Lung (tissue), 12 donors: ENCODE results near the gene B4GAT1. TPM values are rescaled to one million over a fixed set of nuclear protein-coding genes. Genes with fewer than 3 reads are reported as not detected.
"Not testable (repeated sequence)": the region's sequence is repeated elsewhere in the genome, so short reads cannot be mapped to it uniquely, and the experiment has no call there.

Source experiments
- ATAC-seq: fragments of 200-7000 bp; cut with Tn5 transposase; one replicate; pipeline ENCODE4 v1.9.1; 2020; ENCODE audit warnings: moderate number of reproducible peaks; ENCODE audit not compliant: insufficient read depth, low FRiP score
- DNase-seq, 3 donors: peaks; one replicate each; pipeline ENCODE4 v3.0.0-alpha.2; 2013 to 2017
- H3K27ac ChIP-seq, 2 donors: one replicate each; pipeline ENCODE4 v1.5.1; 2013; ENCODE audit warnings: mild to moderate bottlenecking in 2 of 2, moderate library complexity in 2 of 2, control low read depth in 1 of 2, inconsistent platforms in 1 of 2, low read depth in 1 of 2, low read length in 1 of 2
- H3K27me3 ChIP-seq, 3 donors: one replicate each; pipeline ENCODE4 v1.5.1; 2013; ENCODE audit warnings: low read length in 2 of 3; ENCODE audit not compliant: control insufficient read depth in 3 of 3, insufficient read depth in 3 of 3
- H3K36me3 ChIP-seq, 4 donors: one replicate each; pipeline ENCODE4 v1.5.1; 2013; ENCODE audit warnings: low read length in 4 of 4, mild to moderate bottlenecking in 1 of 4, moderate library complexity in 1 of 4; ENCODE audit not compliant: control insufficient read depth in 4 of 4, insufficient read depth in 4 of 4
- H3K4me1 ChIP-seq, 5 donors: one replicate each; pipeline ENCODE4 v1.5.1; 2013; ENCODE audit warnings: low read length in 5 of 5, mild to moderate bottlenecking in 2 of 5, moderate library complexity in 1 of 5; ENCODE audit not compliant: control insufficient read depth in 5 of 5, insufficient read depth in 5 of 5
- H3K4me3 ChIP-seq: one replicate; pipeline ENCODE4 v1.5.1; 2013; ENCODE audit warnings: mild to moderate bottlenecking, control low read depth, moderate library complexity
- H3K9ac ChIP-seq, 2 donors: one replicate each; pipeline ENCODE4 v1.5.1; 2013; ENCODE audit warnings: low read length in 2 of 2, control low read depth in 1 of 2; ENCODE audit not compliant: insufficient read depth in 1 of 2
- H3K9me3 ChIP-seq, 4 donors: one replicate each; pipeline ENCODE4 v1.5.1; 2013; ENCODE audit warnings: low read length in 3 of 4, mild to moderate bottlenecking in 1 of 4, moderate library complexity in 1 of 4; ENCODE audit not compliant: control insufficient read depth in 4 of 4, insufficient read depth in 3 of 4
- WGBS, 2 donors: extraction: QIAGEN DNeasy Blood & Tissue Kit; methylation state at CpG; one replicate each; pipeline ENCODE4 v1.1.7; 2013; 5-methylcytosine and 5-hydroxymethylcytosine counted together
- polyA plus RNA-seq, 2 donors: library from polyadenylated mRNA; stranded (reverse); fragments of 200-250 nt; gene quantifications; one replicate each; pipeline ENCODE4 v1.2.1, GENCODE V29; 2013
- total RNA-seq, 2 donors: library from RNA; depleted of rRNA in 1 of 2; stranded (reverse); fragments of >200 nt in 1 of 2; gene quantifications; one replicate each; pipeline ENCODE4 v1.2.1, GENCODE V29; 2014 to 2021
- TF ChIP-seq, protein P1 (sequence below): IDR thresholded peaks from 2 replicates; pipeline ENCODE4 v1.5.1; 2012; ENCODE audit warnings: mild to moderate bottlenecking; ENCODE audit errors: control extremely low read depth, extremely low read depth
- donor health status: control.
- donor health status: control.
- donor health status: Bipolar disorder and iron deficiency.
- donor health status: healthy.
- donor health status: DM: yes; HTN: yes; CAD: no.

The B4GAT1 gene
- total and polyA plus RNA-seq, 4 donors, result 18.2 to 28.0 (median 24.0) TPM

GRCh38 chr11:66312549-66313320 is 34.7 kb downstream of the B4GAT1 start:
- peaks cover 0 to 3% (median 0%) of the 10 kb centered on the region in 4 donors for H3K36me3 ChIP-seq
- TF ChIP-seq, protein P1, sequence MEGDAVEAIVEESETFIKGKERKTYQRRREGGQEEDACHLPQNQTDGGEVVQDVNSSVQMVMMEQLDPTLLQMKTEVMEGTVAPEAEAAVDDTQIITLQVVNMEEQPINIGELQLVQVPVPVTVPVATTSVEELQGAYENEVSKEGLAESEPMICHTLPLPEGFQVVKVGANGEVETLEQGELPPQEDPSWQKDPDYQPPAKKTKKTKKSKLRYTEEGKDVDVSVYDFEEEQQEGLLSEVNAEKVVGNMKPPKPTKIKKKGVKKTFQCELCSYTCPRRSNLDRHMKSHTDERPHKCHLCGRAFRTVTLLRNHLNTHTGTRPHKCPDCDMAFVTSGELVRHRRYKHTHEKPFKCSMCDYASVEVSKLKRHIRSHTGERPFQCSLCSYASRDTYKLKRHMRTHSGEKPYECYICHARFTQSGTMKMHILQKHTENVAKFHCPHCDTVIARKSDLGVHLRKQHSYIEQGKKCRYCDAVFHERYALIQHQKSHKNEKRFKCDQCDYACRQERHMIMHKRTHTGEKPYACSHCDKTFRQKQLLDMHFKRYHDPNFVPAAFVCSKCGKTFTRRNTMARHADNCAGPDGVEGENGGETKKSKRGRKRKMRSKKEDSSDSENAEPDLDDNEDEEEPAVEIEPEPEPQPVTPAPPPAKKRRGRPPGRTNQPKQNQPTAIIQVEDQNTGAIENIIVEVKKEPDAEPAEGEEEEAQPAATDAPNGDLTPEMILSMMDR, result no peak
- H3K27me3 ChIP-seq, result no peaks in the 10 kb centered on the region
- ATAC-seq, result peak; percentile 88
- peak overlapping the region; percentile 29 for H3K4me3 ChIP-seq
- H3K9me3 ChIP-seq, result no peaks in the 10 kb centered on the region
- peak overlapping the region; percentile 84 to 89 for H3K27ac ChIP-seq
- H3K9ac ChIP-seq, result peak overlapping the region in 1 of 2 donors; percentile 82
- peak; percentile 99 to 100 (median 100) for DNase-seq
- H3K4me1 ChIP-seq, result peaks cover 0 to 30% (median 7%) of the 10 kb centered on the region in 5 donors
- WGBS, 2 donors, result 2 to 3% methylated on average over 50 to 52 of the region's 52 CpGs

GRCh38 chr11:66311965-66312548 is 35.4 kb downstream of the B4GAT1 start:
- peaks cover 0 to 3% (median 0%) of the 10 kb centered on the region in 3 donors for H3K27me3 ChIP-seq
- TF ChIP-seq, protein P1, result peak; percentile 97
- 1% methylated on average over 43 to 44 of the region's 44 CpGs for WGBS, 2 donors

GRCh38 chr11:66311470-66311964 is 35.9 kb downstream of the B4GAT1 start:
- H3K27ac ChIP-seq, result peak overlapping the region in 1 of 2 donors; percentile 89
- no peak overlapping the region for H3K4me3 ChIP-seq
- H3K27me3 ChIP-seq, result peaks cover 0 to 3% (median 0%) of the 10 kb centered on the region in 3 donors
- TF ChIP-seq, protein P1, result no peak
- no peak for ATAC-seq
- no peaks in the 10 kb centered on the region for H3K9me3 ChIP-seq
- H3K9ac ChIP-seq, result peak overlapping the region in 1 of 2 donors; percentile 82
- WGBS, 2 donors, result 26 to 27% methylated on average over 26 of the region's 26 CpGs
- peaks cover 0 to 3% (median 0%) of the 10 kb centered on the region in 4 donors for H3K36me3 ChIP-seq
- DNase-seq, result no peak
- H3K4me1 ChIP-seq, result peaks cover 0 to 23% (median 0%) of the 10 kb centered on the region in 5 donors

More at GRCh38 chr11:66311965-66312548, 35.4 kb downstream of the B4GAT1 start:
- DNase-seq, result peak; percentile 94 to 95 (median 94)
- Histone ChIP-seq H3K27ac (peak overlapping the region; percentile 84 to 89), H3K9ac (peak overlapping the region in 1 of 2 donors; percentile 82), H3K36me3 (peaks cover 0 to 3% (median 0%) of the 10 kb centered on the region in 4 donors), H3K9me3 (no peaks in the 10 kb centered on the region), H3K4me3 (peak overlapping the region; percentile 29), H3K4me1 (peaks cover 0 to 23% (median 0%) of the 10 kb centered on the region in 5 donors)
- ATAC-seq, result peak; percentile 79

- DNase-seq, H3K4me3 ChIP-seq, H3K36me3 ChIP-seq, ATAC-seq, H3K9me3 ChIP-seq, H3K9ac ChIP-seq, H3K27ac ChIP-seq, H3K27me3 ChIP-seq: not testable (repeated sequence)
- 87 to 88% methylated on average over 18 of the region's 18 CpGs for WGBS, 2 donors
- H3K4me1 ChIP-seq, result peaks cover 0 to 23% (median 0%) of the 10 kb centered on the region in 5 donors
These were observed 36.5 kb downstream of the B4GAT1 start for GRCh38 chr11:66310803-66311440.
